AG20443 (cell line): ENCODE results near the gene ATG2A.

Experiments used
- DNase-seq: peaks from one replicate; pipeline ENCODE4 v3.0.0; 2012; ENCODE audit warnings: low spot score, mixed read lengths

The ATG2A gene

GRCh38 chr11:64902102-64902900 lies 14.7 kb downstream of the ATG2A start:
- DNase-seq: no peak

GRCh38 chr11:64900774-64901173 lies 16.2 kb downstream of the ATG2A start:
- DNase-seq: no peak

- DNase-seq: no peak
Measured at GRCh38 chr11:64900263-64900678, 16.7 kb downstream of the ATG2A start.

- DNase-seq: no peak
Measured at GRCh38 chr11:64898541-64898940, 18.5 kb downstream of the ATG2A start.

- DNase-seq: no peak
Measured at GRCh38 chr11:64898076-64898445, 18.9 kb downstream of the ATG2A start.

GRCh38 chr11:64897381-64898075 lies 19.5 kb downstream of the ATG2A start:
- no peak for DNase-seq

- DNase-seq: no peak
Measured at GRCh38 chr11:64896448-64897022, 20.5 kb downstream of the ATG2A start.

- no peak for DNase-seq
Measured at GRCh38 chr11:64894812-64895452, 22.1 kb downstream of the ATG2A start.

- peak; percentile 88 for DNase-seq
Measured at GRCh38 chr11:64894070-64894811, 22.8 kb downstream of the ATG2A start.

- DNase-seq: no peak
Measured at GRCh38 chr11:64893194-64894069, 23.6 kb downstream of the ATG2A start.

- DNase-seq: no peak
Measured at GRCh38 chr11:64892838-64893193, 24.2 kb downstream of the ATG2A start.

- DNase-seq: no peak
Measured at GRCh38 chr11:64892411-64892831, 24.6 kb downstream of the ATG2A start.

GRCh38 chr11:64891880-64892279 lies 25.1 kb downstream of the ATG2A start:
- no peak for DNase-seq

GRCh38 chr11:64891215-64891848 lies 25.7 kb downstream of the ATG2A start:
- DNase-seq: no peak

- DNase-seq: no peak
Measured at GRCh38 chr11:64890522-64890939, 26.5 kb downstream of the ATG2A start.

- no peak for DNase-seq
Measured at GRCh38 chr11:64888729-64889511, 28.1 kb downstream of the ATG2A start.

- DNase-seq: no peak
Measured at GRCh38 chr11:64888406-64888728, 28.6 kb downstream of the ATG2A start.

GRCh38 chr11:64887757-64888405 lies 29.1 kb downstream of the ATG2A start:
- DNase-seq: peak; percentile 93

- no peak for DNase-seq
Measured at GRCh38 chr11:64887234-64887756, 29.7 kb downstream of the ATG2A start.
